SH-SY5Y (cell line): ENCODE results near the gene OSMR.

ENCODE experiments used
- GATA2 ChIP-seq: IDR thresholded peaks from 2 replicates; pipeline ENCODE4 v1.6.1; 2011; ENCODE audit warnings: mild to moderate bottlenecking, low read depth, low read length
- GATA3 ChIP-seq: IDR thresholded peaks from 2 replicates; pipeline ENCODE4 v1.6.1; 2011; ENCODE audit warnings: low read depth, mild to moderate bottlenecking, low read length, moderate library complexity

GRCh38 chr5:38938973-38939372 lies 93.2 kb downstream of the OSMR start:
- TF ChIP-seq GATA2 (no peak), GATA3 (no peak)
